Measurements from ENCODE around the gene MOB3B.

MOB3B gene

DNA sequence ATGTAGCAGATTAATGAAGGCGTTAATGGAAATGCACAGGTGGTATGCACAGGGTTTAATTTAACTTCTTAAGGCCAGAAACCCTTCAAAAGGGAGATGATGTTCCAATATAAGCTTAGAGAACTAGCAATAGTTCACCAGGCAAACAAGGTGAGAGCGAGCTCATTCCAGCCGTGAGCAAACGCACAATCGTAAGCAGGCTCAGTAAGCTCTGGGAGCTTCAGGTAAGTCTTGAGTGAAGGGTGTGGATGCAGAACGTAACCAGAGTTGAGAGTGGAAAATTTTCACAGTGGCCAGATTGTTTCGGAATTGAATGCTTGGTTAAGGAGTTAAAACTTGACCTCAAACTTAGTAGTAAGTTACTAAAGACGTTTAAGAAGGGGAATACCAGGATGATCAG lies 238.3 kb downstream of the MOB3B start:
- TF ChIP-seq, protein P1, sequence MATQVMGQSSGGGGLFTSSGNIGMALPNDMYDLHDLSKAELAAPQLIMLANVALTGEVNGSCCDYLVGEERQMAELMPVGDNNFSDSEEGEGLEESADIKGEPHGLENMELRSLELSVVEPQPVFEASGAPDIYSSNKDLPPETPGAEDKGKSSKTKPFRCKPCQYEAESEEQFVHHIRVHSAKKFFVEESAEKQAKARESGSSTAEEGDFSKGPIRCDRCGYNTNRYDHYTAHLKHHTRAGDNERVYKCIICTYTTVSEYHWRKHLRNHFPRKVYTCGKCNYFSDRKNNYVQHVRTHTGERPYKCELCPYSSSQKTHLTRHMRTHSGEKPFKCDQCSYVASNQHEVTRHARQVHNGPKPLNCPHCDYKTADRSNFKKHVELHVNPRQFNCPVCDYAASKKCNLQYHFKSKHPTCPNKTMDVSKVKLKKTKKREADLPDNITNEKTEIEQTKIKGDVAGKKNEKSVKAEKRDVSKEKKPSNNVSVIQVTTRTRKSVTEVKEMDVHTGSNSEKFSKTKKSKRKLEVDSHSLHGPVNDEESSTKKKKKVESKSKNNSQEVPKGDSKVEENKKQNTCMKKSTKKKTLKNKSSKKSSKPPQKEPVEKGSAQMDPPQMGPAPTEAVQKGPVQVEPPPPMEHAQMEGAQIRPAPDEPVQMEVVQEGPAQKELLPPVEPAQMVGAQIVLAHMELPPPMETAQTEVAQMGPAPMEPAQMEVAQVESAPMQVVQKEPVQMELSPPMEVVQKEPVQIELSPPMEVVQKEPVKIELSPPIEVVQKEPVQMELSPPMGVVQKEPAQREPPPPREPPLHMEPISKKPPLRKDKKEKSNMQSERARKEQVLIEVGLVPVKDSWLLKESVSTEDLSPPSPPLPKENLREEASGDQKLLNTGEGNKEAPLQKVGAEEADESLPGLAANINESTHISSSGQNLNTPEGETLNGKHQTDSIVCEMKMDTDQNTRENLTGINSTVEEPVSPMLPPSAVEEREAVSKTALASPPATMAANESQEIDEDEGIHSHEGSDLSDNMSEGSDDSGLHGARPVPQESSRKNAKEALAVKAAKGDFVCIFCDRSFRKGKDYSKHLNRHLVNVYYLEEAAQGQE (IDR thresholded peaks at IDR 0.05; ENCODE audit: insufficient read depth in 1 of 2, low read depth in 2 of 2, low read length in 2 of 2), result no peak
- no peak for TF ChIP-seq SIN3A (IDR thresholded peaks at IDR 0.05; ENCODE audit: borderline replicate concordance, insufficient read depth, low read length)
- no peak for TF ChIP-seq FOXP2 (optimal IDR thresholded peaks at IDR 0.05; ENCODE audit: borderline replicate concordance, extremely low read depth, extremely low read length, insufficient read depth)
- TF ChIP-seq TAF1 (IDR thresholded peaks at IDR 0.05; ENCODE audit: borderline replicate concordance, insufficient read depth, low read length), result no peak
- TF ChIP-seq POLR2AphosphoS5 (IDR thresholded peaks at IDR 0.05; ENCODE audit: low read depth, low read length), result no peak

DNA sequence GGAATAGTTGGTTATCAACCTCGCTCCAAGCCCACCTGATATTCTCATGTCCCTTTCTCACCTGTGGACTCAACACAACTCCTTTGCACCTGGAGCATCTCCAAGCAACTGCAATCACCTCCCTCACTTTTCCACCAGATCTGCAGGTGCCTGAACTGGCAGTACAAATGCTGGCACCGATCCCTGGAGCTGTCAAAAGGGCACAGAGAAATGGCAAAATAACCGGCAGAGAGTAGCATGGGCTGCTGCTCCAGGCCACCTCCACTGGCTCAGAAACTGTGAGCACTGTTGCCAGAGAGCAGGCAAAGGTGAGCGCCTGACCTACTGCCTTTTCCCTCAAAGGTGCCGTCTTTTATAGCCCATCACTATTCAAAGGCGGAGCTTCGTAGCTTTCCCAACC lies 247.3 kb downstream of the MOB3B start:
- no peak for TF ChIP-seq SIN3A (IDR thresholded peaks at IDR 0.05; ENCODE audit: borderline replicate concordance, insufficient read depth, low read length)
- no peak for TF ChIP-seq POLR2AphosphoS5 (IDR thresholded peaks at IDR 0.05; ENCODE audit: low read depth, low read length)
- TF ChIP-seq TAF1 (IDR thresholded peaks at IDR 0.05; ENCODE audit: borderline replicate concordance, insufficient read depth, low read length), result no peak
- TF ChIP-seq, protein P1 (IDR thresholded peaks at IDR 0.05; ENCODE audit: insufficient read depth in 1 of 2, low read depth in 2 of 2, low read length in 2 of 2), result no peak
- TF ChIP-seq FOXP2 (optimal IDR thresholded peaks at IDR 0.05; ENCODE audit: borderline replicate concordance, extremely low read depth, extremely low read length, insufficient read depth), result no peak

DNA sequence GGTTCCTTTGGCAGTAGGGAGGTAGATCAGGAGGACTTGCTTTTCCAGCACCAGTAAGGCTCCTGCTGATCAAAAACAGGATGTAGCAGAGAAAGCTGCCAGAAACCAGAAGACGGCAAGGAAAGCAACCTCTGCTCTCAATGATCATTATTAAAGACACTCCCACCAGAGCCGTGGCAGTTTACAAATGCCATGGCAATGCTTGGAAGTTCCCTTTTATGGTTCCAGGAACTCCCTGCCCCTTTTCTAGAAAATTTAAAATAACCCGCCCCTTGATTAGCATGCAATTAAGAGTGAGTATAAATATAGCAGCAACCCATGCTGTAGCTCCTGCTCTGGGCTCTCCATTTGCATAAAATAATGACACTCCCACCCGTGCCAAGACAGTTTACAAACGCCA lies 248.8 kb downstream of the MOB3B start:
- TF ChIP-seq, protein P1 (IDR thresholded peaks at IDR 0.05; ENCODE audit: insufficient read depth in 1 of 2, low read depth in 2 of 2, low read length in 2 of 2), result no peak
- no peak for TF ChIP-seq SIN3A (IDR thresholded peaks at IDR 0.05; ENCODE audit: borderline replicate concordance, insufficient read depth, low read length)
- no peak for TF ChIP-seq TAF1 (IDR thresholded peaks at IDR 0.05; ENCODE audit: borderline replicate concordance, insufficient read depth, low read length)
- no peak for TF ChIP-seq POLR2AphosphoS5 (IDR thresholded peaks at IDR 0.05; ENCODE audit: low read depth, low read length)
- no peak for TF ChIP-seq FOXP2 (optimal IDR thresholded peaks at IDR 0.05; ENCODE audit: borderline replicate concordance, extremely low read depth, extremely low read length, insufficient read depth)

DNA sequence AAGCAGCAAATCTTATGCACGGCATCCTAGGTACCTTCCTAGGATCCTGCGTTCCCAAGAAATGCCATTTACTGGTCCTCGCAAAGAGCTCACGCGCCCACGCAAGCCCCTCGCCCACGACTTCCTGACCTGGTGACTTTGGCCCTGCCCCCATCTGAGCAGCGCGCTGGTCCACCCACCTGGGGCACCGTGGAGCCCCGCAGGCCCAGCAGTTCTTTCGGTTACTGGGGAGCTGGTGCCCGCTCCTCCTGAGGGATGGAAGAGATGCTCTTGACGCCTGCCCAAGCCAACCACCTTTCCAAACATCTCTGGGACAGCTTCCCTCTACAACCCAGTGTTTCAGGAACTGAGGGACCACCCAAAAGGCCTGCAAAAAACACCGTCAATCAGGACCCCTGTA lies 249.4 kb downstream of the MOB3B start:
- TF ChIP-seq, protein P1 (IDR thresholded peaks at IDR 0.05; ENCODE audit: insufficient read depth in 1 of 2, low read depth in 2 of 2, low read length in 2 of 2), result no peak
- no peak for TF ChIP-seq FOXP2 (optimal IDR thresholded peaks at IDR 0.05; ENCODE audit: borderline replicate concordance, extremely low read depth, extremely low read length, insufficient read depth)
- TF ChIP-seq POLR2AphosphoS5 (IDR thresholded peaks at IDR 0.05; ENCODE audit: low read depth, low read length), result no peak
- no peak for TF ChIP-seq TAF1 (IDR thresholded peaks at IDR 0.05; ENCODE audit: borderline replicate concordance, insufficient read depth, low read length)
- TF ChIP-seq SIN3A (IDR thresholded peaks at IDR 0.05; ENCODE audit: borderline replicate concordance, insufficient read depth, low read length), result no peak

DNA sequence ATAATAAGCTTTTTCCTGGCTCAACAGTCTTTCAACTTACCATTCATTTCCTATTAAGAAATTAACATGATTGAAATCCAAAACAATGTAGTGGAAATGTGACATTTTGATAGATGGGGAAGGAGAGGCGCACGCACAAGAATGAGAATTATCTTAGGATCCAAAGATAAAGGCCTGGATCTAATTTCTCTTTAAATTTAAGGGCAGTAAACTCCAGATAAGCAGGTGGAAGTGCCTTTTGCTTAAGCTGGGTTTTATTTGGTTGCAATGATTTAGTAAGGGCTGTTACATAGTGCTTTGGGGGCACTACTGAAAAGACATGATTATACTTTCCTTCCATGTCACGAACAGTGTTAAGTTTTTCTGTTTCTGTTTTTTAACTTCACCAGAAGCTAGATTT lies 250.0 kb downstream of the MOB3B start:
- TF ChIP-seq SIN3A (IDR thresholded peaks at IDR 0.05; ENCODE audit: borderline replicate concordance, insufficient read depth, low read length) (no peak), TAF1 (IDR thresholded peaks at IDR 0.05; ENCODE audit: borderline replicate concordance, insufficient read depth, low read length) (no peak), POLR2AphosphoS5 (IDR thresholded peaks at IDR 0.05; ENCODE audit: low read depth, low read length) (no peak), FOXP2 (optimal IDR thresholded peaks at IDR 0.05; ENCODE audit: borderline replicate concordance, extremely low read depth, extremely low read length, insufficient read depth) (no peak)
- TF ChIP-seq, protein P1 (IDR thresholded peaks at IDR 0.05; ENCODE audit: insufficient read depth in 1 of 2, low read depth in 2 of 2, low read length in 2 of 2), result no peak

Data from PFSK-1 (cell line).